HEK293 (cell line): Measurements from ENCODE around the gene COL4A3.

ENCODE experiments used
- CTCF ChIA-PET: fragments of 350-600 bp; formaldehyde crosslinking; extraction: SDS; loops from one replicate; lab custom pipeline; 2021; ENCODE audit warnings: antibody characterized with exemption; lab: Yijun Ruan, JAX
- POLR2A ChIA-PET: fragments of 300-600 bp; formaldehyde crosslinking; extraction: SDS; loops from one replicate; lab custom pipeline; 2020; ENCODE audit warnings: antibody characterized with exemption, inconsistent platforms; lab: Yijun Ruan, JAX
- H3K27ac ChIP-seq: fragments of 200-500 bp; sonication (Bioruptor generic); 2 replicates; pipeline ENCODE4 v1.5.1; 2014; ENCODE audit warnings: low read depth, low read length, control low read depth, inconsistent platforms; ENCODE audit errors: extremely low read depth
- H3K36me3 ChIP-seq, 2 experiments: fragments of 200-500 bp in 1 of 2; sonication (Bioruptor generic) in 1 of 2; 1 replicate in 1 of 2; 2 replicates in 1 of 2; pipeline ENCODE4 v1.5.1; 2014 to 2017; ENCODE audit warnings: inconsistent platforms in 2 of 2, low read length in 2 of 2; ENCODE audit not compliant: control insufficient read depth in 2 of 2, insufficient read depth in 1 of 2
- H3K4me1 ChIP-seq: fragments of 200-500 bp; sonication (Bioruptor generic); 2 replicates; pipeline ENCODE4 v1.5.1; 2014; ENCODE audit warnings: mild to moderate bottlenecking, low read length, inconsistent platforms; ENCODE audit not compliant: control insufficient read depth, insufficient read depth
- H3K4me3 ChIP-seq: 2 replicates; pipeline ENCODE4 v1.5.1; 2011; ENCODE audit warnings: low read depth, mild to moderate bottlenecking, control low read depth, low read length, moderate library complexity
- H3K9me3 ChIP-seq: fragments of 200-500 bp; sonication (Bioruptor generic); 2 replicates; pipeline ENCODE4 v1.5.1; 2014; ENCODE audit warnings: low read depth, low read length, inconsistent platforms; ENCODE audit not compliant: control insufficient read depth, insufficient read depth
- ZEB2 ChIP-seq: fragments of 450-650 bp; formaldehyde crosslinking; IDR thresholded peaks from 2 replicates; pipeline ENCODE4 v1.5.1; 2016; ENCODE audit warnings: missing biosample characterization, missing genetic modification characterization
- ZFP3 ChIP-seq: fragments of 450-650 bp; formaldehyde crosslinking; IDR thresholded peaks from 2 replicates; pipeline ENCODE4 v1.5.1; 2016; ENCODE audit warnings: low read depth, missing biosample characterization, missing genetic modification characterization
- ZFP41 ChIP-seq: fragments of 450-650 bp; formaldehyde crosslinking; IDR thresholded peaks from 2 replicates; pipeline ENCODE4 v1.5.1; 2016; ENCODE audit warnings: missing biosample characterization, missing genetic modification characterization, borderline replicate concordance
- ZNF112 ChIP-seq: fragments of 450-650 bp; formaldehyde crosslinking; IDR thresholded peaks from 2 replicates; pipeline ENCODE4 v1.5.0; 2017; ENCODE audit warnings: missing biosample characterization, missing genetic modification characterization
- ZNF138 ChIP-seq: fragments of 450-650 bp; formaldehyde crosslinking; IDR thresholded peaks from 2 replicates; pipeline ENCODE4 v1.5.1; 2016; ENCODE audit warnings: missing biosample characterization, missing genetic modification characterization, borderline replicate concordance
- ZNF174 ChIP-seq: fragments of 450-650 bp; formaldehyde crosslinking; IDR thresholded peaks from 2 replicates; pipeline ENCODE4 v1.5.0; 2017; ENCODE audit warnings: missing biosample characterization, mild to moderate bottlenecking, missing genetic modification characterization
- ZNF324 ChIP-seq: fragments of 450-650 bp; formaldehyde crosslinking; IDR thresholded peaks from 2 replicates; pipeline ENCODE4 v1.5.1; 2016; ENCODE audit warnings: missing biosample characterization, missing genetic modification characterization
- ZNF391 ChIP-seq: fragments of 450-650 bp; formaldehyde crosslinking; IDR thresholded peaks from 2 replicates; pipeline ENCODE4 v1.5.1; 2016; ENCODE audit warnings: low read depth, missing biosample characterization, missing genetic modification characterization, borderline replicate concordance
- ZNF48 ChIP-seq: fragments of 450-650 bp; formaldehyde crosslinking; IDR thresholded peaks from 2 replicates; pipeline ENCODE4 v1.5.1; 2016; ENCODE audit warnings: missing biosample characterization, missing genetic modification characterization
- ZNF585B ChIP-seq: fragments of 450-650 bp; formaldehyde crosslinking; IDR thresholded peaks from 2 replicates; pipeline ENCODE4 v1.5.1; 2016; ENCODE audit warnings: missing biosample characterization, missing genetic modification characterization
- ZNF654 ChIP-seq: fragments of 450-650 bp; formaldehyde crosslinking; IDR thresholded peaks from 2 replicates; pipeline ENCODE4 v1.5.1; 2016; ENCODE audit warnings: low read depth, missing biosample characterization, missing genetic modification characterization
- ZNF670 ChIP-seq: fragments of 450-650 bp; formaldehyde crosslinking; IDR thresholded peaks from 2 replicates; pipeline ENCODE4 v1.5.1; 2016; ENCODE audit warnings: missing biosample characterization, missing genetic modification characterization, low read depth
- ZNF704 ChIP-seq: fragments of 450-650 bp; formaldehyde crosslinking; IDR thresholded peaks from 2 replicates; pipeline ENCODE4 v1.5.1; 2016; ENCODE audit warnings: missing biosample characterization, missing genetic modification characterization
- TF ChIP-seq, protein P1 (sequence below): fragments of 450-650 bp; formaldehyde crosslinking; IDR thresholded peaks from 2 replicates; pipeline ENCODE4 v1.5.1; 2016; ENCODE audit warnings: missing biosample characterization, missing genetic modification characterization
- TF ChIP-seq, protein P2 (sequence below): fragments of 450-650 bp; formaldehyde crosslinking; IDR thresholded peaks from 2 replicates; pipeline ENCODE4 v1.5.1; 2016; ENCODE audit warnings: missing biosample characterization, missing genetic modification characterization
- TF ChIP-seq, protein P3 (sequence below): fragments of 450-650 bp; formaldehyde crosslinking; IDR thresholded peaks from 2 replicates; pipeline ENCODE4 v1.5.1; 2016; ENCODE audit warnings: missing biosample characterization, missing genetic modification characterization, borderline replicate concordance
- TF ChIP-seq, protein P4 (sequence below): fragments of 450-650 bp; formaldehyde crosslinking; IDR thresholded peaks from 2 replicates; pipeline ENCODE4 v1.5.1; 2017; ENCODE audit warnings: missing biosample characterization, missing genetic modification characterization
- TF ChIP-seq, protein P5 (sequence below): fragments of 450-650 bp; formaldehyde crosslinking; optimal IDR thresholded peaks from 2 replicates; pipeline ENCODE3; 2016; ENCODE audit warnings: missing biosample characterization, mild to moderate bottlenecking, missing genetic modification characterization
- TF ChIP-seq, protein P6 (sequence below): fragments of 450-650 bp; formaldehyde crosslinking; IDR thresholded peaks from 2 replicates; pipeline ENCODE4 v1.5.1; 2016; ENCODE audit warnings: missing biosample characterization, missing genetic modification characterization, borderline replicate concordance
- TF ChIP-seq, protein P7 (sequence below): fragments of 450-650 bp; formaldehyde crosslinking; IDR thresholded peaks from 2 replicates; pipeline ENCODE4 v1.5.1; 2016; ENCODE audit warnings: missing biosample characterization, missing genetic modification characterization

Gene COL4A3

GRCh38 chr2:227349989-227350612, 185.7 kb downstream of the COL4A3 start (continued):
- TF ChIP-seq ZNF704 (tag by site-specific recombination) (no peak), ZEB2 (no peak), ZFP41 (tag by site-specific recombination) (no peak), ZNF391 (tag by site-specific recombination) (no peak), ZNF174 (tag by site-specific recombination) (no peak), ZNF324 (tag by site-specific recombination) (no peak), ZNF670 (tag by site-specific recombination) (no peak), ZNF112 (no peak)
- TF ChIP-seq, protein P1, sequence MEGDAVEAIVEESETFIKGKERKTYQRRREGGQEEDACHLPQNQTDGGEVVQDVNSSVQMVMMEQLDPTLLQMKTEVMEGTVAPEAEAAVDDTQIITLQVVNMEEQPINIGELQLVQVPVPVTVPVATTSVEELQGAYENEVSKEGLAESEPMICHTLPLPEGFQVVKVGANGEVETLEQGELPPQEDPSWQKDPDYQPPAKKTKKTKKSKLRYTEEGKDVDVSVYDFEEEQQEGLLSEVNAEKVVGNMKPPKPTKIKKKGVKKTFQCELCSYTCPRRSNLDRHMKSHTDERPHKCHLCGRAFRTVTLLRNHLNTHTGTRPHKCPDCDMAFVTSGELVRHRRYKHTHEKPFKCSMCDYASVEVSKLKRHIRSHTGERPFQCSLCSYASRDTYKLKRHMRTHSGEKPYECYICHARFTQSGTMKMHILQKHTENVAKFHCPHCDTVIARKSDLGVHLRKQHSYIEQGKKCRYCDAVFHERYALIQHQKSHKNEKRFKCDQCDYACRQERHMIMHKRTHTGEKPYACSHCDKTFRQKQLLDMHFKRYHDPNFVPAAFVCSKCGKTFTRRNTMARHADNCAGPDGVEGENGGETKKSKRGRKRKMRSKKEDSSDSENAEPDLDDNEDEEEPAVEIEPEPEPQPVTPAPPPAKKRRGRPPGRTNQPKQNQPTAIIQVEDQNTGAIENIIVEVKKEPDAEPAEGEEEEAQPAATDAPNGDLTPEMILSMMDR (tag by site-specific recombination) = no peak
- TF ChIP-seq, protein P2, sequence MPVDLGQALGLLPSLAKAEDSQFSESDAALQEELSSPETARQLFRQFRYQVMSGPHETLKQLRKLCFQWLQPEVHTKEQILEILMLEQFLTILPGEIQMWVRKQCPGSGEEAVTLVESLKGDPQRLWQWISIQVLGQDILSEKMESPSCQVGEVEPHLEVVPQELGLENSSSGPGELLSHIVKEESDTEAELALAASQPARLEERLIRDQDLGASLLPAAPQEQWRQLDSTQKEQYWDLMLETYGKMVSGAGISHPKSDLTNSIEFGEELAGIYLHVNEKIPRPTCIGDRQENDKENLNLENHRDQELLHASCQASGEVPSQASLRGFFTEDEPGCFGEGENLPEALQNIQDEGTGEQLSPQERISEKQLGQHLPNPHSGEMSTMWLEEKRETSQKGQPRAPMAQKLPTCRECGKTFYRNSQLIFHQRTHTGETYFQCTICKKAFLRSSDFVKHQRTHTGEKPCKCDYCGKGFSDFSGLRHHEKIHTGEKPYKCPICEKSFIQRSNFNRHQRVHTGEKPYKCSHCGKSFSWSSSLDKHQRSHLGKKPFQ = no peak
- TF ChIP-seq, protein P3, sequence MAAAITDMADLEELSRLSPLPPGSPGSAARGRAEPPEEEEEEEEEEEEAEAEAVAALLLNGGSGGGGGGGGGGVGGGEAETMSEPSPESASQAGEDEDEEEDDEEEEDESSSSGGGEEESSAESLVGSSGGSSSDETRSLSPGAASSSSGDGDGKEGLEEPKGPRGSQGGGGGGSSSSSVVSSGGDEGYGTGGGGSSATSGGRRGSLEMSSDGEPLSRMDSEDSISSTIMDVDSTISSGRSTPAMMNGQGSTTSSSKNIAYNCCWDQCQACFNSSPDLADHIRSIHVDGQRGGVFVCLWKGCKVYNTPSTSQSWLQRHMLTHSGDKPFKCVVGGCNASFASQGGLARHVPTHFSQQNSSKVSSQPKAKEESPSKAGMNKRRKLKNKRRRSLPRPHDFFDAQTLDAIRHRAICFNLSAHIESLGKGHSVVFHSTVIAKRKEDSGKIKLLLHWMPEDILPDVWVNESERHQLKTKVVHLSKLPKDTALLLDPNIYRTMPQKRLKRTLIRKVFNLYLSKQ (tag by site-specific recombination) = no peak

DNA sequence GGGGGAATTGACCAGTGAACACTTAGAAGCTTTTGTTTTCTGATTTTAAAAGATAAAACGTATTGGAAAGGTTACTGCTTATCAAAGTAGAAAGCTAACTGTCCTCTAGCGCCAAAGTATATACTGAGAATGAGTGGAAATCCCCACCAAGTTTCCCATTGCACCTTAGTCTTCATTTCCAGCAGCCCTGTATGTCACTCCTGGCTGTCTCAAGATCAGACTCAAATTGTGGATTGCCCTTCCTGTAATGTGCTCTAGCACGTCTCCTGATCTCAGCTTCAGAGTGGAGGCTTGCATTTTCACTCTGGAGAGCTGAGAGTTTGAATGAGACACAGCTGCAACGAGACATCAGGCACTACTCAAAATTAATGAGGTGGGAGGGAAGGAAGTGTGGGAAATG, 187.2 kb downstream of the COL4A3 start:
- Histone ChIP-seq H3K36me3 (peaks cover 3 to 64% of the 10 kb centered on the region in 2 experiments; a peak in 2 of 3 replicates), H3K4me1 (no peaks in the 10 kb centered on the region), H3K27ac (no peak overlapping the region), H3K4me3 (no peak overlapping the region), H3K9me3 (no peaks in the 10 kb centered on the region)
- CTCF ChIA-PET = no interaction called here
- POLR2A ChIA-PET = no interaction called here
- TF ChIP-seq ZNF138 (no peak), ZFP3 (no peak), ZNF48 (no peak), ZNF585B (no peak), ZNF654 (tag by site-specific recombination) (no peak)
- TF ChIP-seq, protein P4, sequence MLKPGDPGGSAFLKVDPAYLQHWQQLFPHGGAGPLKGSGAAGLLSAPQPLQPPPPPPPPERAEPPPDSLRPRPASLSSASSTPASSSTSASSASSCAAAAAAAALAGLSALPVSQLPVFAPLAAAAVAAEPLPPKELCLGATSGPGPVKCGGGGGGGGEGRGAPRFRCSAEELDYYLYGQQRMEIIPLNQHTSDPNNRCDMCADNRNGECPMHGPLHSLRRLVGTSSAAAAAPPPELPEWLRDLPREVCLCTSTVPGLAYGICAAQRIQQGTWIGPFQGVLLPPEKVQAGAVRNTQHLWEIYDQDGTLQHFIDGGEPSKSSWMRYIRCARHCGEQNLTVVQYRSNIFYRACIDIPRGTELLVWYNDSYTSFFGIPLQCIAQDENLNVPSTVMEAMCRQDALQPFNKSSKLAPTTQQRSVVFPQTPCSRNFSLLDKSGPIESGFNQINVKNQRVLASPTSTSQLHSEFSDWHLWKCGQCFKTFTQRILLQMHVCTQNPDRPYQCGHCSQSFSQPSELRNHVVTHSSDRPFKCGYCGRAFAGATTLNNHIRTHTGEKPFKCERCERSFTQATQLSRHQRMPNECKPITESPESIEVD (tag by site-specific recombination) = no peak
- TF ChIP-seq, protein P5, sequence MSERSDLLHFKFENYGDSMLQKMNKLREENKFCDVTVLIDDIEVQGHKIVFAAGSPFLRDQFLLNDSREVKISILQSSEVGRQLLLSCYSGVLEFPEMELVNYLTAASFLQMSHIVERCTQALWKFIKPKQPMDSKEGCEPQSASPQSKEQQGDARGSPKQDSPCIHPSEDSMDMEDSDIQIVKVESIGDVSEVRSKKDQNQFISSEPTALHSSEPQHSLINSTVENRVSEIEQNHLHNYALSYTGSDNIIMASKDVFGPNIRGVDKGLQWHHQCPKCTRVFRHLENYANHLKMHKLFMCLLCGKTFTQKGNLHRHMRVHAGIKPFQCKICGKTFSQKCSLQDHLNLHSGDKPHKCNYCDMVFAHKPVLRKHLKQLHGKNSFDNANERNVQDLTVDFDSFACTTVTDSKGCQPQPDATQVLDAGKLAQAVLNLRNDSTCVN (tag by site-specific recombination) = no peak
- TF ChIP-seq, protein P6, sequence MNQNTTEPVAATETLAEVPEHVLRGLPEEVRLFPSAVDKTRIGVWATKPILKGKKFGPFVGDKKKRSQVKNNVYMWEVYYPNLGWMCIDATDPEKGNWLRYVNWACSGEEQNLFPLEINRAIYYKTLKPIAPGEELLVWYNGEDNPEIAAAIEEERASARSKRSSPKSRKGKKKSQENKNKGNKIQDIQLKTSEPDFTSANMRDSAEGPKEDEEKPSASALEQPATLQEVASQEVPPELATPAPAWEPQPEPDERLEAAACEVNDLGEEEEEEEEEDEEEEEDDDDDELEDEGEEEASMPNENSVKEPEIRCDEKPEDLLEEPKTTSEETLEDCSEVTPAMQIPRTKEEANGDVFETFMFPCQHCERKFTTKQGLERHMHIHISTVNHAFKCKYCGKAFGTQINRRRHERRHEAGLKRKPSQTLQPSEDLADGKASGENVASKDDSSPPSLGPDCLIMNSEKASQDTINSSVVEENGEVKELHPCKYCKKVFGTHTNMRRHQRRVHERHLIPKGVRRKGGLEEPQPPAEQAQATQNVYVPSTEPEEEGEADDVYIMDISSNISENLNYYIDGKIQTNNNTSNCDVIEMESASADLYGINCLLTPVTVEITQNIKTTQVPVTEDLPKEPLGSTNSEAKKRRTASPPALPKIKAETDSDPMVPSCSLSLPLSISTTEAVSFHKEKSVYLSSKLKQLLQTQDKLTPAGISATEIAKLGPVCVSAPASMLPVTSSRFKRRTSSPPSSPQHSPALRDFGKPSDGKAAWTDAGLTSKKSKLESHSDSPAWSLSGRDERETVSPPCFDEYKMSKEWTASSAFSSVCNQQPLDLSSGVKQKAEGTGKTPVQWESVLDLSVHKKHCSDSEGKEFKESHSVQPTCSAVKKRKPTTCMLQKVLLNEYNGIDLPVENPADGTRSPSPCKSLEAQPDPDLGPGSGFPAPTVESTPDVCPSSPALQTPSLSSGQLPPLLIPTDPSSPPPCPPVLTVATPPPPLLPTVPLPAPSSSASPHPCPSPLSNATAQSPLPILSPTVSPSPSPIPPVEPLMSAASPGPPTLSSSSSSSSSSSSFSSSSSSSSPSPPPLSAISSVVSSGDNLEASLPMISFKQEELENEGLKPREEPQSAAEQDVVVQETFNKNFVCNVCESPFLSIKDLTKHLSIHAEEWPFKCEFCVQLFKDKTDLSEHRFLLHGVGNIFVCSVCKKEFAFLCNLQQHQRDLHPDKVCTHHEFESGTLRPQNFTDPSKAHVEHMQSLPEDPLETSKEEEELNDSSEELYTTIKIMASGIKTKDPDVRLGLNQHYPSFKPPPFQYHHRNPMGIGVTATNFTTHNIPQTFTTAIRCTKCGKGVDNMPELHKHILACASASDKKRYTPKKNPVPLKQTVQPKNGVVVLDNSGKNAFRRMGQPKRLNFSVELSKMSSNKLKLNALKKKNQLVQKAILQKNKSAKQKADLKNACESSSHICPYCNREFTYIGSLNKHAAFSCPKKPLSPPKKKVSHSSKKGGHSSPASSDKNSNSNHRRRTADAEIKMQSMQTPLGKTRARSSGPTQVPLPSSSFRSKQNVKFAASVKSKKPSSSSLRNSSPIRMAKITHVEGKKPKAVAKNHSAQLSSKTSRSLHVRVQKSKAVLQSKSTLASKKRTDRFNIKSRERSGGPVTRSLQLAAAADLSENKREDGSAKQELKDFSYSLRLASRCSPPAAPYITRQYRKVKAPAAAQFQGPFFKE (tag by site-specific recombination) = no peak
- TF ChIP-seq, protein P7, sequence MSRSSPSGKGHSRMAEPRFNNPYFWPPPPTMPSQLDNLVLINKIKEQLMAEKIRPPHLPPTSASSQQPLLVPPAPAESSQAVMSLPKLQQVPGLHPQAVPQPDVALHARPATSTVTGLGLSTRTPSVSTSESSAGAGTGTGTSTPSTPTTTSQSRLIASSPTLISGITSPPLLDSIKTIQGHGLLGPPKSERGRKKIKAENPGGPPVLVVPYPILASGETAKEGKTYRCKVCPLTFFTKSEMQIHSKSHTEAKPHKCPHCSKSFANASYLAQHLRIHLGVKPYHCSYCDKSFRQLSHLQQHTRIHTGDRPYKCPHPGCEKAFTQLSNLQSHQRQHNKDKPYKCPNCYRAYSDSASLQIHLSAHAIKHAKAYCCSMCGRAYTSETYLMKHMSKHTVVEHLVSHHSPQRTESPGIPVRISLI = no peak
